Effector memory CD4-positive, alpha-beta T cell (primary cell): ENCODE results near the gene UBE2D2.
A peak's percentile ranks its signal among the peaks of the same experiment; 100 is the strongest.

Experiments used
- DNase-seq, 3 donors: peaks; one replicate each; pipeline ENCODE4 v3.0.0-alpha.2; 2020
- H3K27ac ChIP-seq: 2 replicates; pipeline ENCODE4 v1.7.0; 2013; ENCODE audit warnings: mild to moderate bottlenecking, low read length, moderate library complexity; ENCODE audit not compliant: insufficient read depth, poor library complexity, severe bottlenecking
- H3K27me3 ChIP-seq: replicated peaks from 2 replicates; pipeline ENCODE4 v1.7.0; 2013; ENCODE audit warnings: mild to moderate bottlenecking, low read length; ENCODE audit not compliant: insufficient read depth, control insufficient read depth, poor library complexity, severe bottlenecking
- H3K36me3 ChIP-seq: 2 replicates; pipeline ENCODE4 v1.7.0; 2013; ENCODE audit warnings: mild to moderate bottlenecking, low read length, moderate library complexity; ENCODE audit not compliant: control insufficient read depth, insufficient read depth
- H3K4me1 ChIP-seq: 2 replicates; pipeline ENCODE4 v1.7.0; 2013; ENCODE audit warnings: low read length, mild to moderate bottlenecking; ENCODE audit not compliant: control insufficient read depth, insufficient read depth, poor library complexity, severe bottlenecking
- H3K4me3 ChIP-seq: 2 replicates; pipeline ENCODE4 v1.7.0; 2013; ENCODE audit warnings: low read length, low read depth, mild to moderate bottlenecking; ENCODE audit not compliant: insufficient read depth, poor library complexity, severe bottlenecking
- H3K9me3 ChIP-seq: 2 replicates; pipeline ENCODE4 v1.7.0; 2013; ENCODE audit warnings: mild to moderate bottlenecking, low read length, moderate library complexity; ENCODE audit not compliant: control insufficient read depth

UBE2D2 gene

GRCh38 chr5:139645430-139645871, 84.3 kb downstream of the UBE2D2 start:
- no peak for DNase-seq
- Histone ChIP-seq H3K9me3 (no peaks in the 10 kb centered on the region), H3K4me1 (peaks cover 27% of the 10 kb centered on the region), H3K27ac (no peak overlapping the region), H3K36me3 (no peaks in the 10 kb centered on the region), H3K4me3 (no peak overlapping the region), H3K27me3 (peaks cover 36% of the 10 kb centered on the region)

- no peaks in the 10 kb centered on the region for H3K36me3 ChIP-seq
- H3K9me3 ChIP-seq, result no peaks in the 10 kb centered on the region
- H3K4me1 ChIP-seq, result peaks cover 31% of the 10 kb centered on the region
- H3K27ac ChIP-seq, result no peak overlapping the region
- H3K4me3 ChIP-seq, result no peak overlapping the region
- DNase-seq, result no peak
- H3K27me3 ChIP-seq, result peaks cover 43% of the 10 kb centered on the region
These were observed 85.0 kb downstream of the UBE2D2 start for GRCh38 chr5:139646111-139646510.

- Histone ChIP-seq H3K27ac (no peak overlapping the region), H3K4me1 (peaks cover 31% of the 10 kb centered on the region), H3K9me3 (no peaks in the 10 kb centered on the region), H3K27me3 (peaks cover 50% of the 10 kb centered on the region), H3K4me3 (no peak overlapping the region), H3K36me3 (no peaks in the 10 kb centered on the region)
- no peak for DNase-seq
These were observed 85.9 kb downstream of the UBE2D2 start for GRCh38 chr5:139646912-139647505.

GRCh38 chr5:139647506-139648204, 86.5 kb downstream of the UBE2D2 start:
- H3K36me3 ChIP-seq, result no peaks in the 10 kb centered on the region
- H3K27me3 ChIP-seq, result peaks cover 55% of the 10 kb centered on the region
- H3K4me3 ChIP-seq, result no peak overlapping the region
- H3K9me3 ChIP-seq, result no peaks in the 10 kb centered on the region
- no peak for DNase-seq
- peaks cover 31% of the 10 kb centered on the region for H3K4me1 ChIP-seq
- H3K27ac ChIP-seq, result no peak overlapping the region

GRCh38 chr5:139648205-139649081, 87.3 kb downstream of the UBE2D2 start, which contains the start of gene CXXC5:
Gene CXXC5 (plus strand): TSS chr5:139648349. CDS start chr5:139680524, 32,175 bp downstream.
- Histone ChIP-seq H3K4me3 (peak within 1 kb of the TSS; percentile 45), H3K9me3 (no peaks in the 10 kb centered on the region), H3K27me3 (peaks cover 55% of the 10 kb centered on the region), H3K4me1 (peaks cover 31% of the 10 kb centered on the region), H3K36me3 (no peaks in the 10 kb centered on the region), H3K27ac (no peak within 1 kb of the TSS)
- no peak for DNase-seq

GRCh38 chr5:139649082-139649991, 88.2 kb downstream of the UBE2D2 start:
- Histone ChIP-seq H3K27ac (no peak overlapping the region), H3K36me3 (no peaks in the 10 kb centered on the region), H3K4me3 (peak overlapping the region; percentile 44), H3K9me3 (no peaks in the 10 kb centered on the region), H3K4me1 (peaks cover 31% of the 10 kb centered on the region), H3K27me3 (peaks cover 55% of the 10 kb centered on the region)
- no peak for DNase-seq

- Histone ChIP-seq H3K4me1 (peaks cover 31% of the 10 kb centered on the region), H3K27ac (no peak overlapping the region), H3K36me3 (no peaks in the 10 kb centered on the region), H3K9me3 (no peaks in the 10 kb centered on the region), H3K4me3 (peak overlapping the region; percentile 44), H3K27me3 (peaks cover 55% of the 10 kb centered on the region)
- DNase-seq, result no peak
These were observed 89.0 kb downstream of the UBE2D2 start for GRCh38 chr5:139650031-139650688.

GRCh38 chr5:139650689-139651042, 89.5 kb downstream of the UBE2D2 start:
- Histone ChIP-seq H3K36me3 (no peaks in the 10 kb centered on the region), H3K4me3 (peak overlapping the region; percentile 44), H3K27ac (no peak overlapping the region), H3K9me3 (no peaks in the 10 kb centered on the region), H3K4me1 (peaks cover 31% of the 10 kb centered on the region), H3K27me3 (peaks cover 55% of the 10 kb centered on the region)
- no peak for DNase-seq
